ENCODE measurements around the gene FAM174B.

FAM174B gene

DNA sequence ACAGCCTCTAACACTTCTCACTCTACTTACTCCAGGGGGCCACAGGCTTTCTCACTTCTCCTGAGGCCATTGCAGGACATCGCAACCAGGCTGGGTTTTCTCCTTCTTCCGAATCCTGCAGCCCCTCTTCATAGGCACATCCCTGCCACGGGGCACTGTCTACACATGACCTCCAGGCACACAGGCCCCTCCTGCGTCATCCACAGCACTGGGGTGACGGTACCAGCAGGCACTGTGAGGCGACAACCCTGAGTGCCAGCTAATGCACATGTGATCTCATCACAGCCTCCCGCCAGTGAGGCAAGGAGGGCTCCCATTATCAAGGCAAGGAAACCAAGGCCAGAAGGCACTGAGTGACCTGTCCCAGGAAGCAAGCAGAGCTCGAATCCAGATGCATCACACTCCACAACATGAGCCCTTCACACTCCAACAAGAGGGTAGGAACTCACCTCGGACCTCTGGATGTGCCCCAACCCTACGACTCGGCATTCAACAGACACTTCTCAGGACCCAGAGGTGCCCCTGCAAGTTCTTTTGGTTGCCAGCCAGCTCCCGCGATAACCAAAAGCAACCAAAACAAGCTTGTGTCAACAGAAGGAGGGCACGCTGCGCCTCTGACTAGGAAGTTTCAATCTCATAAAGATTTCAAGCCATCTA, 16.7 kb downstream of the FAM174B start:
- no peak for DNase-seq

DNA sequence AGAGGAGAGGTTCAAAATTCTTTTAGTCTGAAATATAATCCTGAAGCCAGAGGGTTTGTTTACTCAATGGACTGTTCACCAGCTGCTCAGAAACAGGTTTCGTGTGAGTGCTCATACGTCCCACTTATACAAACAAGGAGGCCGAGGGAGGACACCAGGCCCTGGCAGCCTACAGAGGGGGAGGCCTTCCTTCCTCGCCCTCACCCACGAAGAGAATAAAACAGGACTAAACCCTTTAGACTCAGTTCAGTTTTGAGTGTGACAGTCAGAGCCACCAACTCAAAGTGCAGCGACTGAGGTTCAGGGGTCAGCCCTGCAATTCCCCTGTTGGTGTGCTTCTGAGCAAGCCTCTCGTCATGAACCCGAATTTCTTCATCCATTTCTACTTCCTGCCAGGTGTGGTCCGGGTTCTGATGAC, 17.3 kb downstream of the FAM174B start:
- no peak for DNase-seq

DNA sequence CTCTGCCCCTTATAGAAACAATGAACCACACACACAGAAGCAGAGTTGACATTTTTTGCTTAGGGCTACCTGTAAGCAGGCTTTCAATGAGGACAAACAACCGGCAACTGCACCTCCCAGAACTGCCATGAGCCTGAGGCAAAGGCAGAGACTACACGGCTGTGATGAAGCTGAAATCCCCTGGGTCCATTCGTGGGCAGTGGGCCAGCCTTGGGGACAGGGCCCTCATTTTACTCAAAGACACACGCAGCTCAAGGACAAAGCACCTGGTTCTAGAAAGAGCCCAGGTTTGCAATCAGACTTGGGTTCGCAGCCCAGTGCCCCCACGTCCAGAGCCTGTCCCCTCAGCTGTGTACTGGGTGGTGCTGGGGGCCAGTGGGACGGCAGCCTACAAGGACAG, 17.9 kb downstream of the FAM174B start:
- no peak for DNase-seq

DNA sequence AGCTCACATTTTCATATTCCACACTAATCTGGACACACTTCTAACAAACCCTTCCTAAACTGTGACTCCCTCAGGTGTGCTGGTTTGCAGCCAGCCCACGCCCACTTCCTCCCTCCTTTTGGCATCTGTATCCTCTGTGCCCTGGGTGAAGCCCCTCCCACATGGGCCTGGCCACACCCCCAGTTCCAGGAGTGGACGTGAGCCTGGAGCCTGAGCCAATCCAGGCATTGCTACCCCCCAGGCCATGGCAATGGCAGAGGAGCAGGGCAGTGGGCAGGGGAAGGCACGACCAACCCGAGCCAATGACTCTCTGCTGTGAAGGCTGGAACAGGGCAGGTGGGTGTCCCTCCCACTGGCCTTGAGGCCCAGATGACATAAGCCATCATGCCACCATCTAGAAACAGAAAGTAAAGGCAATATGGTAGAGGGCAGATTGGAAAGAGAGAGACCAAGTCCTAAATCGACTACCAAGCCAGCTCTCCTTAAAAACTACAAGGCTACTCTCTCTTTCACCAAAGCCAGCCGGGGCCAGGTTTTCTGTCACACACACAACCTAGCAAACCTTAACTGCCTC, 18.6 kb downstream of the FAM174B start:
- DNase-seq: no peak

DNA sequence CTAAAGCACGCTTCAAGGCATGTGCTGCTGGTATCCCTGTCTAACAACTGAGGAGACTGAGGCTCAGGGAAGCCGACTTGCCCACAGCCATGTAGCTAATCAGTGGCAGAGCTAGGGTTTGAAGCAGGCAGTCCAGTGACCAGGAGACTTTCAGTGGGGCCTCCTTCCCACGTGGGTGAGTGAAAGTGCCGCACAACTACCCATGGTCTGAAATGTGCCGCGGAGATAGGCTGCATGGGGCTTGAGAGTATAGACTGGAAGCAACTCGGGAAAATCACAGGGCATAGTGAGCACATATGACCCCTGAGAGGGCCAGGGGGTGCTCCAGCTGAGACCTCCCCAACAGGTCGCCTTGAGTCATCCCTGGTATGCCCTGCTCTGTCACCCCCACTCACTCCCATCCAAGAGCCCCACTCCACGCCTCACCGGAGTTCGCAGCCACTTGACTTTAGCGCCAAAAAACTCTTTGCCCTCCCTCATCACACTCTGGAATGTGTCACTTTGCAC, 19.1 kb downstream of the FAM174B start:
- no peak for DNase-seq

DNA sequence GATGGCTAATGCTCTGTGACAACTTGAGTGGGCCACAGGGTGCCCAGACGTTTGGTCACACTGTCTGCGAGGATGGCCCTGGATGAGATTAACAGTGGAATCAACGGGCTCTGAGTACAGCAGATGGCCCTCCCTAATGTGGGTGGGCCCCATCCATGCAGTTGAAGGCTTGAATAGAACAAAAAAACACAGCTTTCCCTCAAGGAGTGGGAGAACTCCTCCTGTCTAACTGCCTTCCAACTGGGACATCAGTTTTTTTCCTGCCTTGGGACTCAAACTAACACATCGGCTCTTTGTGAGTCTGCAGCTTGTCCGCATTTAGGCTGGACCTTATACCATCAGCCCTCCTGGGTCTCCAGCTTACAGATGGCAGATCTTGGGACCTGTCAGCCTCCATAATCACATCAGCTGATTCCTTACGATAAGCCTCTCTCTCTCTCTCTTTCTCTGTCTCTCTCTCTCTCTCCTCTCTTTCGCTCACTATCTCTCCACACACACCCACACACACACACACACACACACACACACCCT, 20.8 kb downstream of the FAM174B start:
- no peak for DNase-seq

DNA sequence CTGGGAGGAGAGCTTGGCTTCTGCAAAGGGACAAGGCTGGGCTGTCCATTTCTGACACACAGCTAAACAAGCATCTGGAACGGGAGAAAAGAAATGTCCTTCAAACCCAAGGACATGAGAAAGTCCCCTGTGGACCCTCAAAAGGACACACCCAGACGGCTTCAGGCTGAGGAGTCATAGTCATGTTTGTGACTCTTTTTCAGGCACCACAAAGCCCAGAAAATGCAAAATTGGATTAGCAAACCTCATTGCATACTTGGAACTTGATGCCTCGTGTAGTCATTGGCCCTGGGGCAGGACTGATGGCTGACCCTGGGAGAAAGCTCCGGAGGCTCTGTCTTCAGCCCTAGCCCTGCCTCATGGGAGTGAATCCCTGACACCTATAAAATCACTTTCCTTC, 21.5 kb downstream of the FAM174B start:
- no peak for DNase-seq

DNA sequence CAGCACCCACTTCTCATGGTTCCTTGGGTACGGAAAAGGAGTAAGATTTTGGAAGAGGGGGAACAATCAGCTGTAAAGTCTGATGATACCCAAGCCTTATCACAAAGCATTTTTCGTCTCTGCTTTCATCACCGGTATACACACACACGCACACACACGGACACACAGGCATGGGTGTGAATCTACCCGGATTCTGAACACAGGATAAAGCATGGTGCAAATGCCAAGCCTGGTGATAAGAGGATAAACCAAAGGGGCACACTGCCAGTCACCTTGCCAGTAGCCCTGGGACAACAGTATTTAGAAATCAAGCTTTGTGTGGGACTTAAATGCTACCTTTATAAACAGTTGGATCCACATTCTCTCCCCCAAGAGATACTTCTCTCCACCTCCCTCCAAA, 22.2 kb downstream of the FAM174B start:
- no peak for DNase-seq

DNA sequence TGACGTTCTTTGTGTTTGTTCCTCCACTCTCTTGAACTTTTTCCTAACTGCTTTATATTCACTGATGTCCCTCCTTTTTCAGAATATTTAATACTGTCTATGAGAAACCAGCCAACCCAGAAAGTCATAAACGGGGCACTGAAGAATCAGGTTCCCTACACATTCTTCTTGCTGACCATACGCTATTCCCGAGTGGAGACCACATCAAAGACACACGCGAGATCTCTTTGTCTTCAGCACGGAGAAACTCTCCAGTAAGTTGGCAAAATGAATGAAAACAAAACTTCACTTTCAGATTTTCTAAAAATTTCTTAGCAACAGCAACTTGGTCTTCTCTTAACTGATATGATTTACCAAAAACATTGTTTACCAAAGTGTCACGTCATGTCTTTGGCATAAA, 22.6 kb downstream of the FAM174B start:
- DNase-seq: no peak

DNA sequence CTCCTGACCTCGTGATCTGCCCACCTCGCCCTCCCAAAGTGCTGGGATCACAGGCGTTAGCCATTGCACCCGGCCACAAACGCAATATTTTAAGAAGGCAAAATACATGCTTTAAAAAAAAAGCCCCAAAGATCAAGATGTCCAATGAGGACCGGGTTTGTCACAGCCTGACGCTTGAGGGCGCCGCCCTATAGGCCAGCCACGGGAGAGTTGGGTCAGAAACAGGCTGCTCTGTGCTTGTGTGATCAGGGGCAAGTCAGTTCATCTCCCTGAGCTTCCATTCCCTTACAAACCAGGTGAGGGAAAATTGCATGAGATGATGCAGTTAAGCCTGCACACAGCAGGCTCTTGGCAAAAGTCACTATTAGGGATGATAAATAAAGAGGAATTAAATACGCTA, 23.9 kb downstream of the FAM174B start:
- no peak for DNase-seq

DNA sequence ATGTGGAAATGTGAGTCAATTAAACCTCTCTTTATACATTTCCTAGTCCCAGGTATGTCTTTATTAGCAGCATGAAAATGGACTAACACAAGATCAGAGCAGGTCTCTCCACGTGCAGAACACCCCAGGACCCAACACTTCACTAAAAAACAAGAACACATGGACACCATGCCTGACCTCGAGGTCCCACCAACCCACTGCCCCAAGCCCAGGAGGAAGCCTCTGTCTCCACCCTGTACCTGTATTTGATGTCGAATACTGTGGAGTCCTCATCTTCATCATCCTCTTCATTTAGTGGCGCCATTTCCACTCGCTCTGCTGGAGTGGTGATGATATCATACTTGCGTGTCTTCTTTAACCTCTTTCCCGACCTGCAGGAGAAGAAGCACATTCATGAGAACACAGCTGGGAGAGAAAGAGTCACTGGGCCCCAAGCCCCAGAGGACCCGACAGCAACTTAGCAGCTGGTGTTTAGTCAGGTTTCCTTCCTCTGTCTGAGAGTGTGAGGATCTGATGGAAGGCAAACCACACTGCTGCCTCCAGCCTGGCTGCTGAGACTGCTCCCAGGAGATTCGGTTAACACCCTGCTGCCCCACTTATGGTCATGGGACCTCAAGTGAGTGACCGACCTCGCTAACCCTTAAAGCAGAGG, 25.5 kb downstream of the FAM174B start:
- no peak for DNase-seq

DNA sequence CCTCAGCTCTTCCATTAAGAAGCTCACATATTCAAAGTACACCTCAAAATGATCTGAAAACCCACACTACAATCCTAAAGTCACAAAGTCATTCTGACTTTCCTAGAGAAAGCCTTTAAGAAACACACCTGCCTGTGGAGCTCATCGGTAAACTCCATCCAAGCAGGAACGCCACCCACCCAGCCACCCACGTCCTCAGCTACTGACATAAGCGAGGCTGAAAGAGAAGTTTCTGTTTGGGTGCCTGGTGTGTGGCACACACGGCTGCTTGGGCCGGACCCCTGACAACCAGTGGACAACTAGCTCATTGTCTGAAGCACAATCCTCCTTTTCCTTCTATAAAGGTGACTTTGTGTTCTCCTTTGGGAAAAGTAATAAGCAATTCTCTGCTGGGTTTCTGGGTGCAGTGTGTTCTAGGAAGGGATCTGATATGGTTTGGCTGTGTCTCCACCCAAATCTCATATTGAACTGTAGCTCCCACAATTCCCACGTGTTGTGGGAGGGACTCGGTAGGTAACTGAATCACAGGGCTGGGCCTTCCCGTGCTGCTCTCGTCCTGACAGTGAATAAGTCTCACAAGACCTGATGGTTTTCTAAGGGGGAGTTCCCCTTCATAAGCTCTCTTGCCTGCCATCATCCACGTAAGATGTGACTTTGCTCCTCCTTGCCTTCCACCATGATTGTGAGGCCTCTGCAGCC, 26.1 kb downstream of the FAM174B start:
- no peak for DNase-seq

DNA sequence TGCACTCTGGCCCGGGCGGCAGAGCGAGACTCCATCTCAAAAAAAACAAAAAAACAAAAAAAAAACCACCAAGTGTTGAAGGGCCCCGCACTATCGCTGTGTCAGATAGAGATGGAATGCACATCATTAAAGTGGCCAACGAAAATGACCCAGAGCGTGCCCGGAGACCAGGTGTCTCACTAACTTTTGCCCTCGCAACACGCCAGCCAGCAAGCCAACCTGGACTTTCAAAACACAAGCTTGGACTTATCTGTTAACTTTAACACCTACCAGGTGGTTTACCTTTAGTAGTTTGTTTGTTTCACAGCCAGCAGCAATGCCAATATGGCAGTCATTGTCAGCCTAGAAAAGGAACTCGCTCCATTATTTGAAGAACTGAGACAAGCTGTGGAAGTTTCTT, 28.6 kb downstream of the FAM174B start:
- no peak for DNase-seq

DNA sequence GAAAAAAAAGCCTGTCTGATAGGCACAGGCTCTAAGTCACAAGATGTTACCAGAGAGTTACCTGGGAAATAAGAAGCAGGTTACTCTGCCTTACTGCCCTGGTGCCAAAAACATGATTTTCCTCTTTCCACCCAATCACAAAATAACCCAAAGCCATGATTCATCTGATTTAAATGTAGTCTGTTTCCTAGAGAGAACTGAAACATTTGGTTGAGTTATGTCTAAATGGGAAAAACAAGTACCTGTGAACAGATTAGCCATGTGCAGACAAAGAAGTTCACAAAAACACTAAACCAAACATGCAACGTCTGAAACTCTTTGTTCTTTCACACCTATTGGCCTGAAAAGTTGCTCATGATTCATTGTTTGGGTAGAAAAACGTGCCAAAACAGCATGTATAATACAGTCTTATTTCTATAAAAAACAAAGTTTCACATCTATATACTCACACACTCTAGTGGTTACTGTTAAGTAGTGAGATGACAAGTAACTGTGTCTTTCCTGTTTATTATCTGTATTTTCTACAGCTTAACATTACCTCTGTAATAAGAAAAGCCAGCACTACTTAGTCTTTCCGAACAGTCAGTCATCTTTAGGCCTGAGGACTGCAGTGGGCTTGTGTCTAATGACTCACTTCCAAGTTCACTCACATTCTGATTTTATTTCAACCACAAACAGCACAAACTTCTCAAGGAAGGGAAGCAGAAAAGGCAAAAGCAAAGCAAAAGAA, 30.2 kb downstream of the FAM174B start:
- no peak for DNase-seq

DNA sequence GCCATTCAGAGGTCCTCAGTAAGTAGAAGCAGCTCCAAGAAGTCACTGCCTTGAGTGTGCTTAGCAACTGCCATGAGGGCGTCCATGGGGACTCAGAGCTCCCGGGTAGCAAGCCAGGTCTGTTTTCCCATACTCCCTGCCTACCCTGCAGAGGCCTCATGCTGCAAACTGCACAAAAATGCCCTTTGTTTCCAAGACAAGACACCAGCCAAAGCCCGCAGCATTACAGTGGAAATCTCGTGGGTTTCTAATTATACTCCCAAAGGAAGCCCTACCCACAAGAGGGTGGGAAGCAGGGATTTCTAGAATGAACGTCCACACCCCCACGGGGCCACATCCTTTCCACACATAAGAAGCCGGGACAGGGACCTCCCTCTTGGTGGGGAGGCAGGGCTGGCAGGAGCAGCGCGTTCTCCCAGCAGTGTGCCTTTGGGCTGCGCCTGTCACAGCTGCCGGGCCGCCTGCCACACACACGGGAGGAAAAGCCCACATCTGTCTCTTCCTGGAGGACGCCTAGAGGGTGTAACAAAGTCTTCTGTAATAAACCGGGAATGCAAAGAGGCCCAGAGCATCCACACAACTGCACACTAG, 31.1 kb downstream of the FAM174B start:
- DNase-seq: no peak

DNA sequence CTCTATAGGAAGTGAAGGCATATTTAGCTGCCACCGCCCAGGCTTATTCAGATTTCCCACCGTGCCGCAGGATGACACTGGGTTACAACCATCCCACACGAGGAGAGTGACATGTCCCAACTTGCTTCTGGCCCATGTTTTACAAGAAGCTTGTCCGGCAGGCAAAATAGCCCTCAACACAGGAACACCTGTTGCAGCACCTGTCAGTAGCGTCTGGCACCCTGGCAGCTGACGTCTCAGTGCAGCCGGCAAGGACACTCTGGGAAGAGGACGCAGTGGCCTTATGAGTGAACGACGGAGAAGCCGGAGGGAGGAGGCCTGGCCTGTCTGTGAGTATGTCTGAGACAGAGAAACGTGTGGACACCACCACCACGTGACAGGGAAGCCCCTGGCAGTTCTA, 32.1 kb downstream of the FAM174B start:
- no peak for DNase-seq

DNA sequence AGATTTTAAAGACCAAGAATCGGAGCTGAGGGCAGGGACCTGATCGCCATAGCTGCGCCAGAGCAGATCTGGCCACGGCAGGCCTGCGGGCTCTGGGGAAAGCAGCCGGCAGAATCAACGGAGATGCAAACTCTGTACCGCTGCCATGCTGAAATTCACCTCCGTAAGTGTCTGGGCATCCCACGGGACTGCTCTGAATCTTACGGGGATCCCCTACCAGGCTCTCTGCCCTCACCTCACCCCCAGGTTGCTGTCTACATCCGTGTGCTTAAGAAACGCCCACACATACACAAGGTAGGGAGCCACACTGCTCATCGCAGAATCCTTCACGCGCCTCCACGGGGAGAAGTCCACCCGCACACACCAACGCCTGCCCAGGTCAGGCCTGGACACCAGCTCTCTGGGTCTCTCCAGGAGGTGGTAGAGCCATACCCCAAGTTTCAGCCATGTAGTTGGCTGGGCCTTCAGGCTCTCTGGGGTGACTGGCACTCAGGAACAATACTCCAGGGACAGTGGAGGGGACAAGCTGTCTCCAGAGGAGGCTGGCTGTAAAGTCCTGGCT, 33.5 kb downstream of the FAM174B start:
- DNase-seq: no peak

DNA sequence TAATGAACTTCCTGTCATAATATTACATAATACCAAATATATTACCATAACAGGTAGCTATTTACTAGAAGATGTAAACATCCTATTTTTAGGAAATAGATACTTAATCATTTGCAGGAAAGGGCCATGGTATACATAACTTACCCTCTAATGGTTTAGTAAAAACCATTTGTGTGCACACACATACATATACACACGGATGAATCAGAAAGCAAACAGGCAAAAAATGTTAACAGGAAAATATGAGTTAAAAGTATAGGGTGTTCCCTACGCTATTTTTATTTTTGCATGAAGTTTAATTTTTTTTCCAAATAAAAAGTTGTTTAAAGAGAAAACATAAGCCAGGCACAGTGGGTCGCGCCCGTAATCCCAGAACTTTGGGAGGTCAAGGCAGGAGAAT, 34.6 kb downstream of the FAM174B start:
- DNase-seq: no peak

DNA sequence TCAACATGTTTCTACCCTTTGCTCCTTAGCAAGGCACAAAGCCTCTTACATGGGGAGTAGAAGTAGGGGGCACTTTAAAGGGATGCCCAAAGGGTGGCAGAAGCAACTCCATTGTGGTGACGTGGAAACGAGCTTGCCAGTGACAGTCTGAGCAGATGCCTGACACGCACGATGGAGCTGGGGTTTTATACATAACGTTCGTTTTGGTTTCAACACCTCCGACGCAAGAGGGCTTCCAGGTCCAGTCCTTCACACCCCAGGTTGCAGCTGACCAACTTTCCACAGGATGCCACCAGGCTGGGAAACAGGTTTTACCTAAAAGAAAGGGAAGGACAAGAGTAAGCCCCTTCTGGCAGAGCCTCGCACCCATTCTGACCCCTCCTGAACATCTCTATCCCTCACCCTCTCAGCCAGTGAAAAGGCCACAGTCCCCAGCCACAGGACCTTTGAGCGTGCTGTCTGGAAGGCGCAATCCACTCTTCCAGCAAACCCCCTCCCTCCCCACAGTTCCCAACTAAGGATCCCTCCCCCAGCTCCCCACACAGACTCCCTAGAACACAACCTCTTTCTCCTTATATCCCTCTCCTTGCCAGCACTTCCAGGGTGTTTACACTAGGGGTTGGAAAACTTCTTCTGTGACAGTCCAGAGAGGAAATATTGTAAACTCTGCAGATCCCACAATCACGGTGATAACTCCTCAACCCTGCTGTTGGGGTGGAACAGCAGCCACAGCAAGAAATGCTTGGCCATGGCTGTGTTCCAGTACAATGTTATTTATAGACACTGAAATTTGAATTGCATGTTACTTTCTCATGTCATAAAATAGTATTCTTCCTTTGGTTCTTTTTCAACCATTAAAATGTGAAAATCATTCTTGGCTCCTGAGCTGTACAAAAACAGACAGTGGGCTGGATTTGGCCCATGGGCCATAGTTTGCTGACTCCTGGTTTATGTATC, 36.2 kb downstream of the FAM174B start:
- DNase-seq: no peak

DNA sequence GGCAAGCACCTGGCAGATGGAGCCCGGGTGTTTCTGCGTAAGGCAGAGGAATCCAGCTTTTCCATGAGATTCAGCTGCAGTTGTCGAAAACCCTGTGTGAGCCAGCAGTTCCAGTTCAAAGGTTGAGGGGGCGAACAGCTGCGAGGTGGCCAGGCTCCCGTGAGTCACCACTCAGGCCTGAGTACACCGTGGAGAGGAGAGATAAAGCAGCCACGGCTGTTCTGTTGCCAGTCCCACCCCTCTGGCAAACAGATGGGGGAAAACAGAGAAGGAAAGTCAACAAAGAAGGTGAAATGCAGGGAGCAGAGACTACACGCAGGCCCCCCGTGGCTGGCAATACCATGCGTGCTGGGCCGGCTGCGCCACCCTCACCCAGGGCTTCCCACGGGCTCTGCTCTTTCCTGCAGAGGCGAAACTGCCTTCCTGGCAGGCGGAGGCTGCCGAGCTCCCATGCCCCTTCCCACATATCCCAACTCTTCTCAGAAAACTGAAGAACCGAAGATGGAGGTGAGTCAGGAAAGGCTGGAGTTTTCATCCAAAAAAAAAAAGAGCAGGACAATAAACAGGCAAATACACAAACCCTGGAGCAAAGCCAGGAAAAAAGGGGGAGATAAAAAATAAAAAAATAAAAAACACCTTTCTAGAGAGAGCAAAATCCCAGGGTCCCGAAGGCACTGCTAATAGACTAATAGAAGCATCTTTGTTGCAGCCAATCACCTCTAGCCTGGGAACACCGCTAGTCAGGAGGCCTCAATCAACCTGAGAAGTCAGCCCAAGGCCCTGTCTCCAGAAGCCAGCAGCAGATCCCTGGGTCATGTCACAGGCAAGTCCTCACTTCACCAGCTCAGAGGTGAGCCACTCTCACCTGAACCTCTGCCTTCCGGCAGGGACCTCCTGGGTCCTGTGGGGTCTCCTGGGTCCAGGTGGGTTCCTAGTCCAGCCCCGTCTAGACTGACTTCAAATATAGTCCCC, 37.7 kb downstream of the FAM174B start:
- no peak for DNase-seq

Data from amniotic stem cell (primary cell).